ENCODE data around the gene SPTB.

- TF ChIP-seq CTCF (IDR thresholded peaks at IDR 0.05; ENCODE audit: borderline replicate concordance, extremely low read depth, low read length, poor library complexity, severe bottlenecking) (peak; percentile 69), EZH2 (IDR thresholded peaks at IDR 0.05; ENCODE audit: borderline replicate concordance, low read depth, low read length, severe bottlenecking) (no peak)
Observed at GRCh38 chr14:64823305-64823861, 56.3 kb downstream of the SPTB start.

Measured in DND-41 (cell line).